ENCODE data around the gene SLC29A2. TPM values are rescaled to one million over a fixed set of nuclear protein-coding genes. Genes with fewer than 3 reads are reported as not detected.
A peak's percentile ranks its signal among the peaks of the same experiment; 100 is the strongest.

Gene SLC29A2
- total RNA-seq, 6 experiments from 2014 or later, result not detected

DNA sequence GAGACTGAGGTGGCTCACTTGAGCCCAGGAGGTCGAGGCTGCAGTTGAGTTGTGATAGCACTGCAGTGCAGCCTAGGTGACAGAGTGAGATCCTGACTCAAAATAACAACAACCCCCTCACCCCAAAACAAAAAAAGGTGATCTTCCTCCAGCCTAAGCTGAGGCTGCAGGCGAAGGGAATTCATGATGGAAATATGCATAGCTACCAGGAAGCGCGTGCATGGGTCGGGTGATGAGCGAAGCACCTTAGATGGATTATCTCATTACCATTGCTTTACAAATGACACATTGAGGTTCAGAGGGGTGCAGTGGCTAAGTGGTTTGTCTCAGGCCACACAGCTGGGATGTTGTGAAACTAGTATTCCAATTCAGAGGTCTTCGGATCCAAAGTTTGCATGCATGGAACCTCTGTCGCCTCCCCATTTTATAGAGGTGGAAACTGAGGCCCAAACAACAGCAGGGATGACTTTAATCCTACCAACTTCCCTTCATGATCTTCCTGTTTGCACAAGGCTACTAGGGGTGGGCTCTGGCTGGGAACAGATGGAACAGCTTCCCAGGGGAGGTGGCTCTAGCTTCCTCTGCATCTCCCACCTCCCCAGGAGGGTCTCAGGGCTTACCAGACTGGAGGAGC lies 4.6 kb downstream of the SLC29A2 start:
- H3K4me1 Mint-ChIP-seq (ENCODE audit: low read depth), result peaks cover 15% of the 10 kb centered on the region
- no peak overlapping the region for H3K4me3 Mint-ChIP-seq
- peaks cover 31% of the 10 kb centered on the region for H3K27me3 Mint-ChIP-seq (ENCODE audit: insufficient read depth)
- DNase-seq, result no peak
- no peaks in the 10 kb centered on the region for H3K36me3 Mint-ChIP-seq (ENCODE audit: low read depth)
- TF ChIP-seq, protein P1, sequence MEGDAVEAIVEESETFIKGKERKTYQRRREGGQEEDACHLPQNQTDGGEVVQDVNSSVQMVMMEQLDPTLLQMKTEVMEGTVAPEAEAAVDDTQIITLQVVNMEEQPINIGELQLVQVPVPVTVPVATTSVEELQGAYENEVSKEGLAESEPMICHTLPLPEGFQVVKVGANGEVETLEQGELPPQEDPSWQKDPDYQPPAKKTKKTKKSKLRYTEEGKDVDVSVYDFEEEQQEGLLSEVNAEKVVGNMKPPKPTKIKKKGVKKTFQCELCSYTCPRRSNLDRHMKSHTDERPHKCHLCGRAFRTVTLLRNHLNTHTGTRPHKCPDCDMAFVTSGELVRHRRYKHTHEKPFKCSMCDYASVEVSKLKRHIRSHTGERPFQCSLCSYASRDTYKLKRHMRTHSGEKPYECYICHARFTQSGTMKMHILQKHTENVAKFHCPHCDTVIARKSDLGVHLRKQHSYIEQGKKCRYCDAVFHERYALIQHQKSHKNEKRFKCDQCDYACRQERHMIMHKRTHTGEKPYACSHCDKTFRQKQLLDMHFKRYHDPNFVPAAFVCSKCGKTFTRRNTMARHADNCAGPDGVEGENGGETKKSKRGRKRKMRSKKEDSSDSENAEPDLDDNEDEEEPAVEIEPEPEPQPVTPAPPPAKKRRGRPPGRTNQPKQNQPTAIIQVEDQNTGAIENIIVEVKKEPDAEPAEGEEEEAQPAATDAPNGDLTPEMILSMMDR (IDR thresholded peaks at IDR 0.05), result no peak
- H3K27ac Mint-ChIP-seq, result no peak overlapping the region
- H3K9me3 Mint-ChIP-seq, result no peaks in the 10 kb centered on the region

DNA sequence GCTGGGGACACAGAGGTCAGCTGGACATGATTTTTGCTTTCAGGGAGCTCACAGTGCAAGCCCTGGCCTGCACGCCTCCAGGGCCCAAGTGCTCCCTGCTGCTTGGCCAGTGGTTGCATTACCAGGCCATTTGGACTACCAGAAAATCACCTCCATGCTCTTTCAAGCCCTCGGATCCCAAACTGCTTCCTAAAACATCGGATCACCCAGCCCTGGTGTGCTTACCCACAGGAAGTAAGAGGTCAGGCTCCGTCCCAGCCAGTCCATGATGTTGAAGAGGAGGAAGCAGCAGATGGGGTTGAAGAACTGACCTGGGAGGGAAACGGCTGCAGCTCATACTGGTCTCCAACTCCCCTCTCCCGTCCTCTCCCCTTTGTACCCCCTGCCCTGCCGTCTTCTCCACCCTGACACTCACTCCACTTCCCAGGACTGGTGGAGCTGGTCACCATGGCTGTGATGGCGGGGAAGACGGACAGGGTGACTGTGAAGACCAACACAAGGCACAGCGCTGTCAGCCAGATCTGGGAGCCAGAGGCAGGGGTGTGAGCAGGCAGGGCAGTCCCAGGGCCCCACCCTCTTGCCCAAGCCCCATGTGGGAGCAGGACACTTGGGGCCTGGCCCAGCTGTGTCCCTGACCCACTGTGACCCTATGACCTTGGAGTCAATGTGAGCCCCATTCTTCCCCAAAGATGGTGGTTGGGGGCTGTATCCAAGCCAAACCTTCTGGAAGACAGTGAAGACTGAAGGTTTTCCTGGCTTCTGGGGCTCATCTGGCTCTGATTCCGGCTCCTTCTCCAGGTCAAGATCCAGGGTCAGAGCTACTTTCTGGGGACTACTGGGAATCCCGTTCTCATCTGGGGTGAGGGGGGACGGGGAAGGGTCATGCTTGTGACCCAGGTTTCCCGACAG lies 5.6 kb downstream of the SLC29A2 start:
- TF ChIP-seq, protein P1 (IDR thresholded peaks at IDR 0.05), result no peak
- no peak for DNase-seq
- H3K4me3 Mint-ChIP-seq, result no peak overlapping the region
- H3K27me3 Mint-ChIP-seq (ENCODE audit: insufficient read depth), result peaks cover 34% of the 10 kb centered on the region
- no peaks in the 10 kb centered on the region for H3K9me3 Mint-ChIP-seq
- no peaks in the 10 kb centered on the region for H3K36me3 Mint-ChIP-seq (ENCODE audit: low read depth)
- no peak overlapping the region for H3K27ac Mint-ChIP-seq
- H3K4me1 Mint-ChIP-seq (ENCODE audit: low read depth), result peaks cover 14% of the 10 kb centered on the region

DNA sequence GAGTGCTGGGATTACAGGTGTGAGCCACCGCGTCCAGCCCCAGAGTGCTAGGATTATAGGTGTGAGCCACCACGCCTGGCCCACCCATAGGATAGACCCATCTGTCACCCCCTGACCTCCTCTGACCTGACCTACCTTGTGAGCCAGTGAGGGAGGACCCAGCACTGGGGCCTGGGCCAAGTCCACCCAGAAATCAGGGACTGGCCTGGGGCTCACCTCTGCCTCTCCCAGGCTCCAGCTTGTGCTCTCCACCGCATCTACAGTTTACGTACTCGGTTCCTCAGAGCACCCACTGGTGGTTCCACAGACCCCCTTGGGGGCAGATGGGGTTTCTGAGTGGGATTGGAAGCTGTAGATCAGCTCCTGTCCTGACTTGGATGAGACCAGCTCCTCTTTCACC lies 6.4 kb downstream of the SLC29A2 start:
- Mint-ChIP-seq H3K4me3 (no peak overlapping the region), H3K4me1 (ENCODE audit: low read depth) (peaks cover 6% of the 10 kb centered on the region), H3K36me3 (ENCODE audit: low read depth) (no peaks in the 10 kb centered on the region), H3K9me3 (no peaks in the 10 kb centered on the region), H3K27me3 (ENCODE audit: insufficient read depth) (peaks cover 32% of the 10 kb centered on the region), H3K27ac (no peak overlapping the region)
- no peak for DNase-seq
- TF ChIP-seq, protein P1 (IDR thresholded peaks at IDR 0.05), result no peak

DNA sequence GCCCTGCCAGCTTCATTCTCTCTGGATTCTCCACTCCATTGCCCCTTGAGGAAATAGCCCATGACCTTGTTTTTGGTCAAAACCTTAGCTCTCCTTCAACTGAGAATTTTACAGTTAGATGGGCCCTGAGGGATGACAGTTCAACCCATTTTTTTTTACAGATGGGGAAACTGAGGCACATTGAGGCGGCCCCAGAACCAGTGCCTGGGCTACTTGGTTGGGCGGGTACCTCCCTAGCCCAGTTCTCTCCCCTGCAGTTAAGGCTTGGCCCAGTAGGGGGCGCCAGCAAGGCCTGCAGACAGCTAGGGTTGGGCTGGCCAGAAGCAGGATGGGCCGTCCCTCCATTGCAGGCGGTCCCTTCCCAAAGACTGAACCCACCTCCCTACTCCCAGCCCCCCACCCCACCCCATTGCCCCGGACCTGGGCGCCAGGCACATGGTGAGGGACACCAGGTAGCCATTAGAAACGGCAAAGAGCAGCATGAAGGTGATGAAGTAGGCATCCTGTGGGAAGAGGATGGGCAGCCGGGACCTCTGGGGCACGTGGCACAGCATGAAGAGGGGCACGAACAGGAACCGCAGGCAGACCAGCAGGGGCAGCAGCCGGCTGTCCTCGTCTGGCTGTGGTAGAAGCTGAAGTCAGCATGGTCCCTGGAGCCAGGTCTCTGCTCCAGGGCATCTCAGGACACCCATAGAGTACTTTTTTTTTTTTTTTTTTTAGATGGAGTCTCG lies 7.6 kb downstream of the SLC29A2 start:
- H3K4me1 Mint-ChIP-seq (ENCODE audit: low read depth), result no peaks in the 10 kb centered on the region
- no peak overlapping the region for H3K4me3 Mint-ChIP-seq
- H3K27ac Mint-ChIP-seq, result no peak overlapping the region
- H3K9me3 Mint-ChIP-seq, result no peaks in the 10 kb centered on the region
- no peaks in the 10 kb centered on the region for H3K36me3 Mint-ChIP-seq (ENCODE audit: low read depth)
- DNase-seq, result no peak
- peaks cover 24% of the 10 kb centered on the region for H3K27me3 Mint-ChIP-seq (ENCODE audit: insufficient read depth)
- TF ChIP-seq, protein P1 (IDR thresholded peaks at IDR 0.05), result peak; percentile 80

DNA sequence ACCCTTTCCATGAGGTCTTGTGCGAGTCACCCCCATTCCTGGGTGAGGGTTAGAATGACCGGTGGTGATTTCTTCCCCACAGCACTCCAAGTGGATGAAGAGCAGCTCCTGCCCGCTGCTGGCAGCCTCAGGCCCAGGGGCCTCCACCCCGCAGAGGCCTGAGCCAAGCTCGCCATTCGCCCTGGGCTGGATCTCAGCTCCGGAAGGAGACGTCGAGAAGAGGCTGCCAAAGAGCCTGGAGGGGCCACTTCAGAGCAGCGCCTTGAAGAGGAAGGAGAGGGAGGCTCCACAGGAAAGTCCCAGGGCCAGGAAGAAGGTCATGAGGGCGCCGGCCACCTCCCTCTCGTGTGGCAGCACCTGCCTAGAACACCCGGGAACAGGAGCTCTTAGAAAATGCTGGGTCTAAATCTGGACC lies 8.4 kb downstream of the SLC29A2 start:
- TF ChIP-seq, protein P1 (IDR thresholded peaks at IDR 0.05), result no peak
- no peak overlapping the region for H3K4me3 Mint-ChIP-seq
- H3K36me3 Mint-ChIP-seq (ENCODE audit: low read depth), result no peaks in the 10 kb centered on the region
- H3K4me1 Mint-ChIP-seq (ENCODE audit: low read depth), result no peaks in the 10 kb centered on the region
- DNase-seq, result no peak
- peaks cover 16% of the 10 kb centered on the region for H3K27me3 Mint-ChIP-seq (ENCODE audit: insufficient read depth)
- no peak overlapping the region for H3K27ac Mint-ChIP-seq
- H3K9me3 Mint-ChIP-seq, result no peaks in the 10 kb centered on the region
